ENCODE data around the gene RPN2. TPM values are rescaled to one million over a fixed set of nuclear protein-coding genes. Genes with fewer than 3 reads are reported as not detected.

Gene RPN2
- total and polyA plus RNA-seq, 2 donors (not counting 3 experiments of a cell fraction or from before 2014, with no cell fraction given): 283 to 530 TPM

- Histone ChIP-seq H2AFZ (ENCODE audit: low read depth, low read length) (no peak overlapping the region), H3K36me3 (ENCODE audit: control insufficient read depth in 2 of 2, extremely low read depth in 1 of 2, insufficient read depth in 2 of 2, low read length in 2 of 2) (peaks cover 41 to 49% of the 10 kb centered on the region in 2 experiments), H3K27ac (ENCODE audit: insufficient read depth, low read depth, low read length) (no peak overlapping the region), H3K27me3 (ENCODE audit: control insufficient read depth in 2 of 2, insufficient read depth in 2 of 2, low read length in 2 of 2) (no peaks in the 10 kb centered on the region), H3K9me3 (replicated peaks; ENCODE audit: control insufficient read depth, insufficient read depth, low read length) (no peaks in the 10 kb centered on the region), H4K20me1 (replicated peaks; ENCODE audit: control insufficient read depth, extremely low read depth, insufficient read depth, low read length) (no peaks in the 10 kb centered on the region), H3K4me1 (ENCODE audit: control insufficient read depth, extremely low read depth, insufficient read depth, low read length) (no peaks in the 10 kb centered on the region), H3K9me1 (replicated peaks; ENCODE audit: control insufficient read depth, extremely low read depth, insufficient read depth, low read length) (no peaks in the 10 kb centered on the region), H3K79me2 (ENCODE audit: control insufficient read depth, insufficient read depth, low read length) (no peaks in the 10 kb centered on the region), H3K4me2 (ENCODE audit: insufficient read depth, low read length) (no peak overlapping the region), H3K4me3 (replicated peaks in 1 of 3; ENCODE audit: insufficient read depth in 1 of 3, low read depth in 1 of 3, low read length in 3 of 3) (no peak overlapping the region), H3K9ac (replicated peaks; ENCODE audit: extremely low read depth, insufficient read depth, low read length) (no peak overlapping the region)
- no peak for DNase-seq (ENCODE audit: low read depth, low spot score)
- no peak for FAIRE-seq
- no TSS peak for BruUV-seq (replicated peaks)
- ChIA-PET POLR2A (no interaction called here), CTCF (interaction anchor here (1.5 to 2.1 kb wide), 2 partner anchors 35 to 38 kb away, joined by 6 to 7 read pairs; no protein-coding TSS in a partner anchor)
- no peak for TF ChIP-seq POLR2AphosphoS5 (IDR thresholded peaks at IDR 0.05; ENCODE audit: insufficient read depth, low read depth, low read length)
- no peak for TF ChIP-seq EZH2 (IDR thresholded peaks at IDR 0.05; ENCODE audit: borderline replicate concordance, low read depth, low read length, severe bottlenecking)
- no peak for TF ChIP-seq MYC (IDR thresholded peaks at IDR 0.05; ENCODE audit: low read depth, low read length)
- no peak for TF ChIP-seq POLR2A (IDR thresholded peaks at IDR 0.05; ENCODE audit: low read depth, low read length)
- dilution Hi-C loops (cut with MboI; ENCODE audit: extremely low pct_ligation_motif_present, low sequenced_read_pairs) (no loop called here), intact Hi-C loops (cut with micrococcal nuclease) (no loop called here)
These were observed 51.1 kb downstream of the RPN2 start for GRCh38 chr20:37230200-37230599.

- no TSS peak for BruUV-seq (replicated peaks)
These were observed 53.0 kb downstream of the RPN2 start for GRCh38 chr20:37231947-37232630.

More at GRCh38 chr20:37231947-37232630, 53.0 kb downstream of the RPN2 start:
- Histone ChIP-seq H3K9ac (replicated peaks; ENCODE audit: extremely low read depth, insufficient read depth, low read length) (no peak overlapping the region), H3K36me3 (ENCODE audit: control insufficient read depth in 2 of 2, extremely low read depth in 1 of 2, insufficient read depth in 2 of 2, low read length in 2 of 2) (peaks cover 39 to 49% of the 10 kb centered on the region in 2 experiments), H3K4me3 (replicated peaks in 1 of 3; ENCODE audit: insufficient read depth in 1 of 3, low read depth in 1 of 3, low read length in 3 of 3) (no peak overlapping the region), H3K4me2 (ENCODE audit: insufficient read depth, low read length) (no peak overlapping the region), H3K27me3 (ENCODE audit: control insufficient read depth in 2 of 2, insufficient read depth in 2 of 2, low read length in 2 of 2) (no peaks in the 10 kb centered on the region), H3K79me2 (ENCODE audit: control insufficient read depth, insufficient read depth, low read length) (no peaks in the 10 kb centered on the region), H2AFZ (ENCODE audit: low read depth, low read length) (no peak overlapping the region), H3K4me1 (ENCODE audit: control insufficient read depth, extremely low read depth, insufficient read depth, low read length) (no peaks in the 10 kb centered on the region), H3K27ac (ENCODE audit: insufficient read depth, low read depth, low read length) (no peak overlapping the region), H3K9me3 (replicated peaks; ENCODE audit: control insufficient read depth, insufficient read depth, low read length) (no peaks in the 10 kb centered on the region), H4K20me1 (replicated peaks; ENCODE audit: control insufficient read depth, extremely low read depth, insufficient read depth, low read length) (no peaks in the 10 kb centered on the region), H3K9me1 (replicated peaks; ENCODE audit: control insufficient read depth, extremely low read depth, insufficient read depth, low read length) (no peaks in the 10 kb centered on the region)
- ChIA-PET CTCF (interaction anchor here (1.5 kb wide), 1 partner anchor 40 kb away, joined by 4 read pairs; no protein-coding TSS in a partner anchor), POLR2A (no interaction called here)
- DNase-seq (ENCODE audit: low read depth, low spot score) (no peak), FAIRE-seq (no peak)
- intact Hi-C loops (cut with micrococcal nuclease) (no loop called here), dilution Hi-C loops (cut with MboI; ENCODE audit: extremely low pct_ligation_motif_present, low sequenced_read_pairs) (no loop called here)
- no peak for TF ChIP-seq GATA2 (IDR thresholded peaks at IDR 0.05; ENCODE audit: insufficient read depth, insufficient read length, low read depth, low read length)
- no peak for TF ChIP-seq EZH2 (IDR thresholded peaks at IDR 0.05; ENCODE audit: borderline replicate concordance, low read depth, low read length, severe bottlenecking)
- TF ChIP-seq, protein P1, sequence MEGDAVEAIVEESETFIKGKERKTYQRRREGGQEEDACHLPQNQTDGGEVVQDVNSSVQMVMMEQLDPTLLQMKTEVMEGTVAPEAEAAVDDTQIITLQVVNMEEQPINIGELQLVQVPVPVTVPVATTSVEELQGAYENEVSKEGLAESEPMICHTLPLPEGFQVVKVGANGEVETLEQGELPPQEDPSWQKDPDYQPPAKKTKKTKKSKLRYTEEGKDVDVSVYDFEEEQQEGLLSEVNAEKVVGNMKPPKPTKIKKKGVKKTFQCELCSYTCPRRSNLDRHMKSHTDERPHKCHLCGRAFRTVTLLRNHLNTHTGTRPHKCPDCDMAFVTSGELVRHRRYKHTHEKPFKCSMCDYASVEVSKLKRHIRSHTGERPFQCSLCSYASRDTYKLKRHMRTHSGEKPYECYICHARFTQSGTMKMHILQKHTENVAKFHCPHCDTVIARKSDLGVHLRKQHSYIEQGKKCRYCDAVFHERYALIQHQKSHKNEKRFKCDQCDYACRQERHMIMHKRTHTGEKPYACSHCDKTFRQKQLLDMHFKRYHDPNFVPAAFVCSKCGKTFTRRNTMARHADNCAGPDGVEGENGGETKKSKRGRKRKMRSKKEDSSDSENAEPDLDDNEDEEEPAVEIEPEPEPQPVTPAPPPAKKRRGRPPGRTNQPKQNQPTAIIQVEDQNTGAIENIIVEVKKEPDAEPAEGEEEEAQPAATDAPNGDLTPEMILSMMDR (IDR thresholded peaks at IDR 0.05; ENCODE audit: extremely low read depth in 1 of 2, insufficient read depth in 1 of 2, low read depth in 1 of 2, low read length in 2 of 2): no peak
- no peak for TF ChIP-seq POLR2AphosphoS5 (IDR thresholded peaks at IDR 0.05; ENCODE audit: insufficient read depth, low read depth, low read length)
- no peak for TF ChIP-seq POLR2A (IDR thresholded peaks at IDR 0.05; ENCODE audit: low read depth, low read length)
- TF ChIP-seq MYC (IDR thresholded peaks at IDR 0.05; ENCODE audit: low read depth, low read length): no peak
- TF ChIP-seq JUN (IDR thresholded peaks at IDR 0.05; ENCODE audit: borderline replicate concordance, insufficient read depth, insufficient read length, low read depth): no peak
- TF ChIP-seq FOS (IDR thresholded peaks at IDR 0.05; ENCODE audit: borderline replicate concordance, insufficient read depth, low read length): no peak
- TF ChIP-seq, protein P2, sequence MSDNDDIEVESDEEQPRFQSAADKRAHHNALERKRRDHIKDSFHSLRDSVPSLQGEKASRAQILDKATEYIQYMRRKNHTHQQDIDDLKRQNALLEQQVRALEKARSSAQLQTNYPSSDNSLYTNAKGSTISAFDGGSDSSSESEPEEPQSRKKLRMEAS (IDR thresholded peaks at IDR 0.05; ENCODE audit: insufficient read depth, insufficient read length): no peak
